Femur (tissue), 1 donor: ENCODE measurements around the gene PIP5K1B.
A peak's percentile ranks its signal among the peaks of the same experiment; 100 is the strongest.

Source experiments
- DNase-seq: peaks from one replicate; pipeline ENCODE4 v3.0.0-alpha.2; 2017

PIP5K1B gene

GRCh38 chr9:68999393-69000105 lies 294.5 kb downstream of the PIP5K1B start:
- peak; percentile 73 for DNase-seq

DNA sequence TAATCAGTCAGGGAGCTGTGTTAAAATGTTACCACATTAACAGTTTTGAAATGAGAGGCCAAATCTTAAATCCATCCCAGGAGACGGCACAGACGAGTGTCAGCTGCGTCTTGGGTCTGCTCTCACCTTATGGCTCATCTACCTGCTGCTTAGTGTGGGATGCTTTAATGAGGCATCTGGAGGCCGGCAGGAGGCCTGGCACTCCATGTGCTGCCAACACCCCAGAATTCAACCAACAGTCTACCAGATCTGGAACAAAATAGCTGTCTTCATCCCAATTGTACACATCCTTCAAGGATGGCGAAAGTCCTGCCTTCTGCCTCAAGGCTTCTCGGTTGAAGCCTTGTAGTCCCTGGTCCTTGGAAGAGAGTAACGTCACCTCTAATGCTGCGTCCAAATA lies 296.9 kb downstream of the PIP5K1B start:
- DNase-seq, result no peak

- no peak for DNase-seq
Observed at GRCh38 chr9:69003051-69003450, 298.0 kb downstream of the PIP5K1B start.

- no peak for DNase-seq
Observed at GRCh38 chr9:69004836-69005235, 299.8 kb downstream of the PIP5K1B start.

- DNase-seq, result no peak
Observed at GRCh38 chr9:69009708-69010107, 304.7 kb downstream of the PIP5K1B start.

- no peak for DNase-seq
Observed at GRCh38 chr9:69012696-69013381, 307.8 kb downstream of the PIP5K1B start.

GRCh38 chr9:69013382-69013727 lies 308.3 kb downstream of the PIP5K1B start:
- no peak for DNase-seq

DNA sequence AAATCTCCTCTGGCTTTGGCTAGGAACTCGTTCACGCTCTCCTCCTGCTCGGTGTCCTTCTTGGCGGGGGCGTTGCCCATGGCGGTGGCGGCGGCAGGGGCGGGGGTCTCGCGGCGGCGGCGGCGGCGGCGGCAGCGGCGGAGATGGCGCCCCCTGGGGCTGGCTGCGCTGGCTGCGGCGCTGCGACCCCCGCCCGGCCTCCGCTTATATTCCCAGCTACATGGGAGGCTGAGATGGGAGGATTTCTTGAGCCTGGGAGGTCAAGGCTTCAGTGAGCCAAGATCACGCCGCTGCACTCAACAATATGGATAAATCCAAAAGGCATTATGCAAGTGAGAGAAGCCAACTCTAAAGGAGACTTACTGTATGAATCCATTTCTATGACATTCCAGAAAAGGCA lies 309.0 kb downstream of the PIP5K1B start, which contains the start of gene PRKACG:
TSS of gene PRKACG (minus strand) at position 101 of the 400 bp plus-strand sequence. CDS start at position 80, 21 bp downstream.
- no peak for DNase-seq

- DNase-seq, result no peak
Observed at GRCh38 chr9:69016191-69017096, 311.4 kb downstream of the PIP5K1B start.

DNA sequence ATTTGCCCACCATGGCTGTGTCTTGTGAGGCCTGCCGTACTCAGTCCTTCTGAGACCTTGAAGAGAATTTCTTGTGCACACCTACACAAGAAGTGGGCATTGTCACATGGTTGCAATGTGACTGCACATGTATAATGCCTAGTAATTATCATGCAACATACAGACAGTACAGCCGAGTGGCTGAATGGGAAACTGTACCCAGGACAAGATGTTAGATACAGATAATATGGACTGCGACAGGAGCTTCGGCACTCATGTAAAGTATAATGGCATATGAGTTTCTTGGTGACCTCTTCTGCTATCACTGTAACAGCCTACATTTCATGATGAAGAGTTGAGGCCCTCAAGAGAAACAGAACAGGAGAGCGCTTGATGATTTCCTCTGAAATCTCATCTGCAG lies 313.7 kb downstream of the PIP5K1B start:
- no peak for DNase-seq

- no peak for DNase-seq
Observed at GRCh38 chr9:69019808-69020207, 314.8 kb downstream of the PIP5K1B start.

DNA sequence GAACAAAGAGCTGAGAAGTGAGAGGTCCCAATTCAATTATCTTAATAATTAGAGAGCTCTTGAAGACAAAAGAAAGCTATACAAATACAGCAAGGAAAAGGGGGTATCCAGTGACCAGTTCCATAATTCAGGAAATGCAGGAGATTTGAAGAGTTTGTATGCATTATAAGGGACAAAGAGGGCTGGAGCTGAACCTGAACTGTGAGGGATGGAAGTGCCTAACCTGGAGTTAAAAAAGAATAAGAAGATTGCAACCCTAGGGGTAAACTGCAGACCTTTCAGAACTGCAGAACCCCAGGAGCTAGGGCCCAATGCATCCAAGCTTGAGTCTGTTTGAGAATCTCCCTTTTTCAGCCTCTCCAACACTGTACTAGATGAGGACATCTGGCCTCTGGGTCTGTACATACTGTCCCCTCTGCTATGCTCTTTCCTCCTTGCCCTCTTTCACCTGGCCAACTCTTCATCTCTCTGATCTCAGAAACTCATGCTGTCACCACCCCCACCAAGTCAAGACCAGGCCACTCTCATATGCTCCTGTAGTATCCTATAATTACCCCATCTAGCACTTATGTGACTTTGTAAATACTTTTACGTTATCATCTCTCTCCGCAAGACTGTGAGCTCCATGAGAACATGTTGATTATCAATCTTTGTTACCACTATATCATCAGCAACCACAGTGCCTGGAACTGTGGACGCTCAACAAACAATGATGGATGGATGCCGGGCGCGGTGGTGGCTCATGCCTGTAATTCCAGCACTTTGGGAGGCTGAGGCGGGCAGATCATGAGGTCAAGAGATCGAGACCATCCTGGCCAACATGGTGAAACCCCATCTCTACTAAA lies 315.5 kb downstream of the PIP5K1B start:
- DNase-seq, result no peak

DNA sequence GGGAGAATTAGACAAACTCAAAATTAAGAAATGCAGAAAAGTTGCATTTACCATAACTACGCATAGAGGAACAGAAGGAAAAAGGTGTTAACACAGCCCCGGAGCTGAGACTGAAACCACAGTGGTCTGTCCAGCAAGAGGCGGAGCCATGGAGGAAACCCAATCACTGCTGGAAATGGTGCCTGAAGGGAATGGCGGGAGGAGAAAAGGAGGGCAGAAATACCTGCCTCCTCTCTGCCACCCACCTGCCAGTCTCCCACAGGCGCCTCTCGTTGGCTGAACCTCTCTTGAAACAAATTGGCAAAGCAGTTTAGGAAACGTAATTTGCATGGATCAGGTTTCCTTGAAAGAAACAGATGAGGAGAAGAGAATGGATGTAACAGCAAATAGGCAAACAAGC lies 318.6 kb downstream of the PIP5K1B start:
- no peak for DNase-seq

GRCh38 chr9:69027355-69028097 lies 322.5 kb downstream of the PIP5K1B start:
- no peak for DNase-seq

- DNase-seq, result peak; percentile 41
Observed at GRCh38 chr9:69028754-69029153, 323.7 kb downstream of the PIP5K1B start.

DNA sequence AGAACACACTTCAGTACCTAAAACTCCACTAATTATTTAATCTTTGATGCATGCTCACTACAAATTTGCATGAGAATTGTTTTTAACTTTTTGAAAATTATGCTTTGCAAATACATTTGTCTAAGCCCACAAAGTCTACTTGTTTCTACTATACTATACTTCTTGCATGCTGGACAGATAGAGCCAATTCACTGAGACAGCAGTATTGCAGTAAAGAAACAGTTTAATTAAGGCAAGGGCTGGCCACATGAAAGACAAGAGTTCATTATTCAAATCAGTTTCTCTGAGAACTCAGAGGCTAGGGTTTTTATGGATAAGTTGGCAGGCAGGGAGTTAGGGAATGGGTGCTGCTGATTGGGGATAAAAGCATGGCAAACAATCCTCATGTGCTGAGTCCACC lies 324.5 kb downstream of the PIP5K1B start:
- no peak for DNase-seq

GRCh38 chr9:69030851-69031645 lies 326.0 kb downstream of the PIP5K1B start:
- no peak for DNase-seq

DNA sequence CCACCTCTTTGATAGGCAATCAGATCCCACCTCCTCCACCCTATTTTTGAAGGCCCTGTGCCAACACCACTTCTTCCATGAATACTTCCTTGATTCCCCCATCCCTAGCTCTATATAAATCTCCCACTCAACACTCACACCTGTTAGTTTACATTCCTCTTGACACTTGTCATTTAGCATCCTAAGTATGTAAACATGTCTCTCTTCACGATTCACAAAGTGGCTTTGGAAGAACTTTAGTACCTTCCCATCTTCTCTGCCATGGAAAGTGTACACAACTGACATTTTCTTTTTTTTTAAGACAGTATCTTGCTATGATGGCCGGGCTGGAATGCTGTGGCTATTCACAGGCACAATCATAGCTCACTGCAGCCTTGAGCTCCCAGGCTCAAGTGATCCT lies 329.0 kb downstream of the PIP5K1B start:
- no peak for DNase-seq

- peak; percentile 91 for DNase-seq
Observed at GRCh38 chr9:69035438-69036308, 330.6 kb downstream of the PIP5K1B start, which contains the start of gene FXN. Gene FXN, plus strand, starts transcription at chr9:69035752. Its CDS starts 31 bp downstream, at chr9:69035783.

GRCh38 chr9:69036309-69036708 lies 331.3 kb downstream of the PIP5K1B start:
- DNase-seq, result peak; percentile 26
